Smooth muscle cell (in vitro differentiated cells): Measurements from ENCODE around the gene EGFR. TPM values are rescaled to one million over a fixed set of nuclear protein-coding genes. Genes with fewer than 3 reads are reported as not detected.

ENCODE experiments used
- DNase-seq: peaks from one replicate; lab custom pipeline; 2025; ENCODE audit not compliant: unreplicated experiment; lab: John Stamatoyannopoulos, UW
- H2AFZ ChIP-seq: fragments of 200-600 bp; sonication (generic); 2 replicates; pipeline ENCODE4 v1.6.0; 2016; ENCODE audit warnings: antibody characterized with exemption, low read depth, mild to moderate bottlenecking
- H3F3A ChIP-seq: fragments of 200-600 bp; sonication (generic); 2 replicates; pipeline ENCODE4 v1.6.0; 2017; ENCODE audit warnings: antibody characterized with exemption, low read depth
- H3K27ac ChIP-seq: fragments of 200-600 bp; sonication (generic); 2 replicates; pipeline ENCODE4 v1.5.1; 2016; ENCODE audit warnings: low read depth, mild to moderate bottlenecking
- H3K27me3 ChIP-seq: fragments of 200-600 bp; sonication (generic); 2 replicates; pipeline ENCODE4 v1.6.1; 2016; ENCODE audit warnings: low read depth, mild to moderate bottlenecking
- H3K36me3 ChIP-seq: fragments of 200-600 bp; sonication (generic); 2 replicates; pipeline ENCODE4 v1.5.1; 2016; ENCODE audit warnings: low read depth
- H3K4me1 ChIP-seq: fragments of 200-600 bp; sonication (generic); 2 replicates; pipeline ENCODE4 v1.5.1; 2016; ENCODE audit warnings: low read depth
- H3K4me2 ChIP-seq: fragments of 200-600 bp; sonication (generic); 2 replicates; pipeline ENCODE4 v1.6.0; 2016; ENCODE audit warnings: mild to moderate bottlenecking
- H3K4me3 ChIP-seq: fragments of 200-600 bp; sonication (generic); 2 replicates; pipeline ENCODE4 v1.5.1; 2016; ENCODE audit warnings: mild to moderate bottlenecking
- H3K79me2 ChIP-seq: fragments of 200-600 bp; sonication (generic); 2 replicates; pipeline ENCODE4 v1.6.0; 2016; ENCODE audit warnings: low read depth, mild to moderate bottlenecking
- H3K9ac ChIP-seq: fragments of 200-600 bp; sonication (generic); 2 replicates; pipeline ENCODE4 v1.6.0; 2016; ENCODE audit warnings: low read depth
- H3K9me3 ChIP-seq: fragments of 200-600 bp; sonication (generic); replicated peaks from 2 replicates; pipeline ENCODE4 v1.5.1; 2016; ENCODE audit warnings: low read depth
- H4K20me1 ChIP-seq: fragments of 200-600 bp; sonication (generic); 2 replicates; pipeline ENCODE4 v1.6.0; 2016; ENCODE audit warnings: low read depth
- WGBS: methylation state at CpG from one replicate; pipeline ENCODE4 v1.1.7; 2016; ENCODE audit warnings: low lambda C conversion rate; 5-methylcytosine and 5-hydroxymethylcytosine counted together
- polyA plus RNA-seq: library from polyadenylated mRNA; unstranded; fragments of >200 nt; fragmentation: Nextera tagmentation; extraction: Ambion mirVana; gene quantifications from 2 replicates; pipeline ENCODE4 v1.2.1, GENCODE V29; 2016
- total RNA-seq: library from RNA; depleted of rRNA; stranded (reverse); fragments of >200 nt; gene quantifications from 2 replicates; pipeline ENCODE4 v1.2.3, GENCODE V29; 2014
- TF ChIP-seq, protein P1 (sequence below): fragments of 200-600 bp; sonication (generic); IDR thresholded peaks from 2 replicates; pipeline ENCODE4 v1.5.1; 2017; ENCODE audit warnings: borderline replicate concordance, mild to moderate bottlenecking, antibody characterized with exemption; ENCODE audit not compliant: insufficient read depth, poor library complexity, severe bottlenecking

EGFR gene
- total and polyA plus RNA-seq, 2 experiments from 2014 or later = 9.0 to 31.1 TPM

DNA sequence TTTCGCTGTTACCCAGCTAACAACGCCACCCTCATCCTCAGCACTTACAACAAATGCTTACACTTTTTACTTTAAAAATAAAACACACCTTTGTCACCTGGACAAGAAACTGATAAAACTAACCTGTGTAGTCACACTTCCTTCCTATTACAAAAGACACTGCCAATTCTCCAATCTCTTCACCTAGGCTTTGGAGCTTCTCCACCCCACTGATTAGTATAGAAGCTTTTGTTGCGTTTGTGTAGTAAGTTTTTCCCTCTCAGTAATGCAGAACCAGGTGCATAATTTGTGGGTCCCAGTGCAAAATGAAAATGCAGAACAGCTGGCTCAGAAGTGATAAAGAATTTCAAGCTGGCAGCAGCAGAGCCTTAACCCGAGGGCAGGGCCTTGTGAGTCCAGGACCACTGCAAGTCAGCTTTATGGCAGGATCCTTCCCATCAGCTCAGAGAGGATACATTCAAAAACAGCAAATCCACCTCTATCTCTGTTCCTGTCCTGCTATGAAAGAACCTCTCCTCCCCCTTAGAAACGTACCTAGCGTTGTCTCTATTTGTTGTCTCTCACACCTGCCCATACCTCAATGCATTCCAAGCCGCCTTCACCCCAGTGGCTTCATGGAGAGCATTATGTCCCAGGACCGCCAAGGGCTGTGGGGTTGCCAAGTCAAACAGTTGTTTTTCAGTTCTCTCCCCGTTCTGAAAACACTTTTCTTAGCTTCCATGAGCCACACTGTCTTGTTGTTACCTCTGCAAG lies 40.3 kb upstream of the EGFR start:
- Histone ChIP-seq H3K9me3 (no peaks in the 10 kb centered on the region), H2AFZ (no peak overlapping the region), H4K20me1 (no peaks in the 10 kb centered on the region), H3K36me3 (no peaks in the 10 kb centered on the region), H3K4me3 (no peak overlapping the region), H3K27ac (no peak overlapping the region), H3F3A (no peaks in the 10 kb centered on the region), H3K4me2 (no peak overlapping the region), H3K79me2 (no peaks in the 10 kb centered on the region), H3K9ac (no peak overlapping the region), H3K4me1 (no peaks in the 10 kb centered on the region), H3K27me3 (no peaks in the 10 kb centered on the region)
- TF ChIP-seq, protein P1, sequence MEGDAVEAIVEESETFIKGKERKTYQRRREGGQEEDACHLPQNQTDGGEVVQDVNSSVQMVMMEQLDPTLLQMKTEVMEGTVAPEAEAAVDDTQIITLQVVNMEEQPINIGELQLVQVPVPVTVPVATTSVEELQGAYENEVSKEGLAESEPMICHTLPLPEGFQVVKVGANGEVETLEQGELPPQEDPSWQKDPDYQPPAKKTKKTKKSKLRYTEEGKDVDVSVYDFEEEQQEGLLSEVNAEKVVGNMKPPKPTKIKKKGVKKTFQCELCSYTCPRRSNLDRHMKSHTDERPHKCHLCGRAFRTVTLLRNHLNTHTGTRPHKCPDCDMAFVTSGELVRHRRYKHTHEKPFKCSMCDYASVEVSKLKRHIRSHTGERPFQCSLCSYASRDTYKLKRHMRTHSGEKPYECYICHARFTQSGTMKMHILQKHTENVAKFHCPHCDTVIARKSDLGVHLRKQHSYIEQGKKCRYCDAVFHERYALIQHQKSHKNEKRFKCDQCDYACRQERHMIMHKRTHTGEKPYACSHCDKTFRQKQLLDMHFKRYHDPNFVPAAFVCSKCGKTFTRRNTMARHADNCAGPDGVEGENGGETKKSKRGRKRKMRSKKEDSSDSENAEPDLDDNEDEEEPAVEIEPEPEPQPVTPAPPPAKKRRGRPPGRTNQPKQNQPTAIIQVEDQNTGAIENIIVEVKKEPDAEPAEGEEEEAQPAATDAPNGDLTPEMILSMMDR = no peak
- 87% methylated on average over 9 of the region's 9 CpGs for WGBS
- DNase-seq = no peak

DNA sequence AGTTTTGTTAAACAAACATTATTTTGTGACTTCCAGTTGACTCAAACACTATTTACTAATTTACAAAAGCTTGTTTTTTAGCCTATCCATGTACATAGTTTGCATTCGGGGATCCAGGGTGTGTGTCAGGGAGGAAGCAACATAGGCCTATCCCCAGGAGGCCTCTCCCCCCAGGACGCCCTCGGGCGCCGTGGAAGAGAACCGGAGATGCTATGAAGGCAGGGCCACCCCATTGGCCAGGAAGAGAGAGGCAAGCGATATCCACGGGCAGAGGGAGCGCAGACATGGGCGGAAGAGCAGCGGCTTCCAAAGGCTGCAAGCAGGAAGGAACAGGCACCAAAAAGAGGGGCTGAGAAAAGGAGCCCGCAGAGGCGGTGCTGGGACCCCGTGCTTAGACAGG lies 38.3 kb upstream of the EGFR start:
- Histone ChIP-seq H3K9ac (no peak overlapping the region), H3K4me2 (no peak overlapping the region), H3K4me1 (no peaks in the 10 kb centered on the region), H3K36me3 (no peaks in the 10 kb centered on the region), H3K79me2 (no peaks in the 10 kb centered on the region), H3K27ac (no peak overlapping the region), H3K9me3 (no peaks in the 10 kb centered on the region), H3K27me3 (no peaks in the 10 kb centered on the region), H3F3A (no peaks in the 10 kb centered on the region), H3K4me3 (no peak overlapping the region), H2AFZ (no peak overlapping the region), H4K20me1 (no peaks in the 10 kb centered on the region)
- no peak for DNase-seq
- WGBS = 93% methylated on average over 14 of the region's 14 CpGs
- TF ChIP-seq, protein P1 = no peak

DNA sequence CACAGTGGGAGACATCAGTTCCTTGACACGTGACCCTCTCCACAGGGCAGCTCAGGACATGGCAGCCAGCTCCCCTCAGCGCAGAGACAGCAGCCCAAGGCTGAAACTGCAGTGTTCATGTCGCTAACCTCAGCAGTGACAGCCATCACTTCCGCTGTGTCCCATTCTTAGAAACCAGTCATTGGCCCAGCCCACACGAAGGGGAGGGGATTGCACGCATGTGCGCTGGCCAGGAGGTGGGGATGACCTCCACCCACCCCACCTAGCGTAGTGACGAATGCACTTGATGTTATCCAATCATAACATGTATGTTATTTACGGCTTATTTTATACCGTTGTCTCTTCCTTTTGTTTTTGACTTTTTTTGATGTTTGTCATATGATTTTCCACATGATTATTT lies 36.9 kb upstream of the EGFR start:
- no peaks in the 10 kb centered on the region for H3K4me1 ChIP-seq
- no peak overlapping the region for H3K4me2 ChIP-seq
- DNase-seq = no peak
- H4K20me1 ChIP-seq = no peaks in the 10 kb centered on the region
- H3K27me3 ChIP-seq = no peaks in the 10 kb centered on the region
- TF ChIP-seq, protein P1 = no peak
- no peak overlapping the region for H3K4me3 ChIP-seq
- 94% methylated on average over 11 of the region's 11 CpGs for WGBS
- H3F3A ChIP-seq = no peaks in the 10 kb centered on the region
- no peak overlapping the region for H2AFZ ChIP-seq
- no peak overlapping the region for H3K27ac ChIP-seq
- no peaks in the 10 kb centered on the region for H3K79me2 ChIP-seq
- no peak overlapping the region for H3K9ac ChIP-seq
- no peaks in the 10 kb centered on the region for H3K9me3 ChIP-seq
- H3K36me3 ChIP-seq = no peaks in the 10 kb centered on the region
